NCI-H2107 treated with DMSO at 0.1 percent for 48 hours (cell line): Measurements from ENCODE around the gene PRR36.

Experiments
- DNase-seq: peaks from one replicate; lab custom pipeline; 2025; ENCODE audit not compliant: unreplicated experiment; lab: John Stamatoyannopoulos, UW

The PRR36 gene

GRCh38 chr19:7846155-7846646 is 28.0 kb downstream of the PRR36 start:
- no peak for DNase-seq

- DNase-seq: no peak
Observed at GRCh38 chr19:7845390-7846154, 28.6 kb downstream of the PRR36 start.

DNA sequence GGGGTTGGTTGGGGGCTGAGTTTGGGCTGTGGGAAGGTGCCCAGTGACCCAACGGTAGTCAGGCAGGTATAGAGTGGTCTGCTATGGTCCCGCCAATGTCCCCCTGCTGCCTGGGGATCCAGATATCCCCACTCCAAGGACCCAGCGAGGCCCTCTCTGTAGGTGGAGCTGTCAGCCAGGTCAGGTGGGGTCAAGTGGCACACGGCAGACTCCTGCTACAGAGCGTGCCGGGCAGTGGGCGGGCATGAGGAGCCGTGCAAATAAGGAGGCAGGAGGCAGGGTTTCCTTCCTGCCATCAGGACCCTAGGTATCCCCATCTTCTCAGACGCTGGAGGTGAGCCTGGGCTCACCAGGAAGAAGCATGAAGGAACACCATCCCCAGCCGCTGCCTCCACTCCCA is 29.2 kb downstream of the PRR36 start:
- no peak for DNase-seq

DNA sequence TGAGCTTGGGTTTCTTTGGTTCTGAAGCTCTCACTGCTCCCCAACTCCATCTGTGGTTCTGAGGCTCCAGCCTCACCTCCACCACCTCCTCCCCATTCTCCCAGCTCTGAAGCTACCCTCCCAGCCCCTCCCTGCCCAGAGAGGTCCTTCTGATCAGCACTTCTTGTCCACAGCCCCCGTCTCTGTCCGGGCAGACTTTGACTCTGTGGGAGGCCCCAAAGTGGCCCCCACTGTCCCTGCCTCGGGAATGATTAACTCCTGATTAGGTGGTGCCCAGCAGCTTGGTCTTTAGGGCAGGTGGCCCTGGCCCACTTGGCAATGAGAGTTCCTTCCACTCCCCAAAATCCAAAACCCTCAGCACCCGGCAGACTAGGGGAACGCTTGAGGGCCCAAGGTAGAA is 29.8 kb downstream of the PRR36 start:
- DNase-seq: no peak

- DNase-seq: no peak
Observed at GRCh38 chr19:7843521-7843920, 30.7 kb downstream of the PRR36 start.

- DNase-seq: no peak
Observed at GRCh38 chr19:7842661-7843294, 31.4 kb downstream of the PRR36 start.

GRCh38 chr19:7841751-7842660 is 32.2 kb downstream of the PRR36 start:
- no peak for DNase-seq

GRCh38 chr19:7840629-7841028 is 33.6 kb downstream of the PRR36 start:
- no peak for DNase-seq

- DNase-seq: no peak
Observed at GRCh38 chr19:7839476-7839875, 34.7 kb downstream of the PRR36 start.

- DNase-seq: no peak
Observed at GRCh38 chr19:7833225-7834099, 40.7 kb downstream of the PRR36 start.

DNA sequence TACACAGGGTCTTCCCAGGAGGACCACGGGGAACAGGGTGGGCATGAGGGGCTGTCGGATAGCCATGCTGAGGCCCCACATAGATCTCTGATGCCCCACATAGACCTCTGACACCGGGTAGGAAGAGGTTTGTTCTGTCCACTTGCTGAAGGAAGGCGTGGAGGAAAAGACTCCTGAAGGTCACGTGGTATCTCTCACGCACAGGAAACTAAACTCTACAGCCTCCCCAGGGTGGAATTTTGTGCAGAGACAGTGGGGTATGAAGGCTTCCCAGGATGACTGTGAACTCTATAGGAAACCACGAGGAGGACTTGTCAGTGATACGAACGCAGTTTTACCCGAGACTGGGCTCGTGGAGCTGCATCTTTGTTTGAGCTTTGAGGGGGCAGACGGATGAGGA is 41.4 kb downstream of the PRR36 start:
- DNase-seq: no peak

DNA sequence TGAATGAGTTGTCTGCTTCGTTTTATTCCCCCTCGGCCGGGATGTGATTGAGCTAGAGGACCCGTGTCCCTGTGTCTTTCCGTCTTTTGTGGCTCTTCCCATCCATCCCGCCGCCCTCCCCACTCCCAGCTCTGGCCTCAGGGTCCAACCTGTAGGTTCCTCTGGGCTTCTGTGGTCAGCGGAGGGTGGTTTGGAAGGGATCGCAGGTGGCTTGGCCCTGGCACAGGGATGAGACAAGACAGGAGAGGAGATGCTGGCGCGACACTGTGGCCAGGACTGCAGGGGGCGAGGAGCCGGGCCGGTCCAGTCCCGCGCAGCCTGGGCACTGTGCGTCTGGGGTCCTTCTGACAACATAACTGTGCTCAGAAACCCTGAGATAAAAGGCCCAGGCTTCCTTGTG is 42.2 kb downstream of the PRR36 start:
- DNase-seq: no peak

GRCh38 chr19:7831452-7831851 is 42.7 kb downstream of the PRR36 start:
- DNase-seq: no peak

DNA sequence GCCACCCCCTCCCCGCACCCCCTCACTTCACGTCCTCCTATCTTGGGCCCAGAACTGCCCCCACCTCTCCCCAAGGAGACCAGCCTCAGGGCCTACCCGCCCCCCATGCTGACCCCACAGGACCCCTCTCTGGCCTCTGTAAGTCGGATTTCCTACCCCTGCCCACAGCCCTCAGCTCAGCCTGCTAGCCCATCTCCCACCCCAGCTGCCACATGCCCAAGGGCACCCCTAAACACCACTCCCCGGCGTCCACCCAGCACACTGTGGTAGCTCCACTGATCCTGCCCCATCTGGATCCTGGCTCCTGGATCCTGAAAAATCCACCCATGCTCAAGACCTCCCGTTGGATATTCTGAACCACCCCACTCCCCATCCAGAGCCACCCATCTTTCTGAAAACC is 43.4 kb downstream of the PRR36 start:
- no peak for DNase-seq

- DNase-seq: no peak
Observed at GRCh38 chr19:7830272-7830771, 43.9 kb downstream of the PRR36 start.

DNA sequence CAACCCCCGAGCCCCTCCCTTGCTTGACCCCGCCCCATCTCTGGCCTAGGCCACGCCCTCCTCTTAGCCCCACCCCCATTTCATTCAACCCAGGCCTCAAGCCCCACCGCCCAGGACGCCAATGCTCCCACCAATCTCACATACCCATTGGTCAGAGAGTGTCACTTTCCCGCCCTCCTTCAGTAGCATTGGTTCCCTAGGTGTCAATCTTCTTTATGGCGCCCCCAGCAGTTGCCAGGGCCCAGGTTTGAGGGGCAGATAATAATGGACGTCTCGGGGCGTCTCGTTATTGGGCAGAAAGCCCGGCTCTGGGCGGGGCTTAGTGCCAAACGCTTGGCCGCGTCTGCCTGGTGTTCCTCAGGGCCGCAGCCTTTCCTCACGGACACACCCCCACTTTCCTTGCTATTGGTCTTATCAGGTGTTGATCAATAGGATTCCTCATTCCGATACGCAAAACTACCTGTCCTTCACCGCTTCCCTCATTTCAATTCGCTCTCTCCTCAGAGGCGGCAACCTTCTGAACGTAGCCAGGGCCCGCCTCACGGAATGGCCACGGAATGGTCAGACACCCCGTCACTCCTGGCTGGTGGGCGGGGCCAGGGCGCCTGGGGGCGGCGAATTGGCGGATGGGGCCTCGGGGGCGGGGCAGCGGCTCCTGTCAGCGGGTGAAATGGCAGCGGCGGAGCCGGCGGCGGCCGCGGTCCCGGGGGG is 44.5 kb downstream of the PRR36 start, which contains the start of gene EVI5L:
TSS of gene EVI5L (plus strand) at position 658 of the 711 bp plus-strand sequence. CDS start 16,325 bp downstream, outside the sequence.
- DNase-seq: peak; percentile 100

GRCh38 chr19:7829166-7829520 is 45.0 kb downstream of the PRR36 start:
- no peak for DNase-seq

DNA sequence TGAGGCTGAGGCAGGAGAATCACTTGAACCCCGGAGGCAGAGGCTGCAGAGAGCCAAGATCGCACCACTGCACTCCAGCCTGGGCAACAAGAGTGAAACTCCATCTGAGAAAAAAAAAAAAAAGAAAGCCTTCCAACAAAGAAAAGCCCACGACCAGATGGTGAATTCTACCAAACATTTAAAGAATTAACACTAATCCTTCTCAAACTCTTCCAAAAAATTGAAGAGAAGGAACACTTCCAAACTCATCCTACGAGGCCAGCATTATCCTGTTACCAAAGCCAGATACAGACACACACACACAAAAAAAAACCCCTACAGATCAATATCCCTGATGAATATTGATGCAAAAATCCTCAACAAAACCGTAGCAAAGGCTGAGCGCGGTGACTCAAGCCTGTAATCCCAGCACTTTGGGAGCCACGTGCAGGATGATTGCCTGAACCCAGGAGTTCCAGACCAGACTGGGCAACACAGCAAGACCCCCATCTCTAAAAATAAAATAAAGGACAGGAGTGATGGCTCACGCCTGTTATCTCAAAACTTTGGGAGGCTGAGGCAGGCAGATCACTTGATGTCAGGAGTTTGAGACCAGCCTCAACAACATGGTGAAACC is 50.4 kb downstream of the PRR36 start:
- no peak for DNase-seq

GRCh38 chr19:7822910-7823515 is 51.2 kb downstream of the PRR36 start:
- no peak for DNase-seq
